HG02870 (cell line): ENCODE results near the gene PKD1.
"Not testable (repeated sequence)": the region's sequence is repeated elsewhere in the genome, so short reads cannot be mapped to it uniquely, and the experiment has no call there.

ENCODE experiments used
- ATAC-seq: cut with Tn5 transposase; IDR thresholded peaks from one replicate; pipeline ENCODE4 v1.9.1; 2021; ENCODE audit warnings: mild to moderate bottlenecking, moderate library complexity; ENCODE audit not compliant: unreplicated experiment

PKD1 gene

GRCh38 chr16:2152695-2153506 lies 17.2 kb upstream of the PKD1 start:
- no peak for ATAC-seq

- ATAC-seq = no peak
Measured at GRCh38 chr16:2151188-2152091, 15.7 kb upstream of the PKD1 start.

- no peak for ATAC-seq
Measured at GRCh38 chr16:2150418-2151187, 14.9 kb upstream of the PKD1 start.

GRCh38 chr16:2149630-2150417 lies 14.1 kb upstream of the PKD1 start:
- ATAC-seq = no peak

- ATAC-seq = no peak
Measured at GRCh38 chr16:2148714-2149629, 13.3 kb upstream of the PKD1 start.

- ATAC-seq = no peak
Measured at GRCh38 chr16:2147981-2148671, 12.4 kb upstream of the PKD1 start, which contains the start of gene RAB26. Gene RAB26, plus strand, starts transcription at chr16:2148625. Its CDS starts 159 bp downstream, at chr16:2148784.

- ATAC-seq = no peak
Measured at GRCh38 chr16:2147378-2147777, 11.7 kb upstream of the PKD1 start.

GRCh38 chr16:2145843-2146242 lies 10.1 kb upstream of the PKD1 start:
- no peak for ATAC-seq

GRCh38 chr16:2143878-2144485 lies 8.3 kb upstream of the PKD1 start:
- ATAC-seq = no peak

GRCh38 chr16:2142942-2143877 lies 7.5 kb upstream of the PKD1 start:
- no peak for ATAC-seq

GRCh38 chr16:2135071-2135470 lies 627 bp downstream of the PKD1 start:
- ATAC-seq = not testable (repeated sequence)

GRCh38 chr16:2133797-2134196 lies 1.9 kb downstream of the PKD1 start:
- not testable (repeated sequence) for ATAC-seq

- ATAC-seq = not testable (repeated sequence)
Measured at GRCh38 chr16:2129890-2130447, 5.7 kb downstream of the PKD1 start.

- not testable (repeated sequence) for ATAC-seq
Measured at GRCh38 chr16:2129251-2129650, 6.4 kb downstream of the PKD1 start.

- not testable (repeated sequence) for ATAC-seq
Measured at GRCh38 chr16:2127630-2128280, 7.9 kb downstream of the PKD1 start.

GRCh38 chr16:2126928-2127556 lies 8.7 kb downstream of the PKD1 start:
- ATAC-seq = not testable (repeated sequence)
